ENCODE measurements around the gene ANGEL1. TPM values are rescaled to one million over a fixed set of nuclear protein-coding genes. Genes with fewer than 3 reads are reported as not detected.

The ANGEL1 gene
- total and polyA plus RNA-seq, 2 experiments from 2014 or later: 5.3 to 31.6 TPM

DNA sequence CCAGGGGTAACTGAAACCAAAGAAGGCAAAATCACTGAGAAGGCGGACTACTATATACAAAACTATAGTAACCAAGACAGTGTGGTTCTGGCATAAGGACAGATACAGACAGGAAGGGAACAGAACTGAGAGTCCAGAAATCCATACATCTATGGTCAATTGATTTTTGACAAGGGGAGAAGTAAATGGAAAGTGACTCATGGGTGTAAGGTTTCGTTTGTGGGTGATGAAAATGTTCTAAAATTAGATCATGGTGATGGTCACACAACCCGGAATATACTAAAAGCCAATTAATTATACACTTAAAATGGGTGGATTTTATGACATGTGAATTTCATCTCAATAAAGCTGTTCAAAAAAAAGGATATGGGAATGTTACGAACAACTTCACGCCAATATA is 18.7 kb downstream of the ANGEL1 start:
- Histone ChIP-seq H2AFZ (no peak overlapping the region), H3K27ac (ENCODE audit: low read depth) (no peak overlapping the region), H3K4me3 (no peak overlapping the region), H3K79me2 (replicated peaks; ENCODE audit: insufficient read depth) (no peaks in the 10 kb centered on the region), H3K4me1 (ENCODE audit: insufficient read depth) (no peaks in the 10 kb centered on the region), H3F3A (replicated peaks; ENCODE audit: low read depth) (no peaks in the 10 kb centered on the region), H3K4me2 (no peak overlapping the region), H3K27me3 (ENCODE audit: insufficient read depth) (no peaks in the 10 kb centered on the region), H3K36me3 (ENCODE audit: insufficient read depth) (peaks cover 16% of the 10 kb centered on the region), H3K9me2 (ENCODE audit: insufficient read depth) (no peaks in the 10 kb centered on the region), H4K20me1 (replicated peaks; ENCODE audit: insufficient read depth) (peaks cover 3% of the 10 kb centered on the region; the same call in 1 of the 2 replicates)
- Mint-ChIP-seq H3K36me3 (ENCODE audit: low read depth) (peaks cover 48% of the 10 kb centered on the region), H3K4me3 (no peak overlapping the region), H3K27me3 (ENCODE audit: insufficient read depth, low read depth, poor library complexity) (peaks cover 8% of the 10 kb centered on the region), H3K9me3 (no peaks in the 10 kb centered on the region), H3K27ac (no peak overlapping the region), H3K4me1 (no peaks in the 10 kb centered on the region)
- no peak for TF ChIP-seq ZNF331 (CRISPR knock-in tag; IDR thresholded peaks at IDR 0.05; ENCODE audit: low read depth)
- no peak for TF ChIP-seq EZH2 (IDR thresholded peaks at IDR 0.05; ENCODE audit: low read depth, unreplicated experiment)
- no peak for TF ChIP-seq NANOG (IDR thresholded peaks at IDR 0.05; ENCODE audit: borderline replicate concordance)
- no peak for TF ChIP-seq JUNB (IDR thresholded peaks at IDR 0.05; ENCODE audit: unreplicated experiment)
- no peak for TF ChIP-seq EZH2phosphoT487 (IDR thresholded peaks at IDR 0.05; ENCODE audit: unreplicated experiment)
- no peak for TF ChIP-seq STAT1 (IDR thresholded peaks at IDR 0.05; ENCODE audit: unreplicated experiment)
- no peak for TF ChIP-seq ZNF114 (CRISPR knock-in tag; IDR thresholded peaks at IDR 0.05)
- TF ChIP-seq, protein P1, sequence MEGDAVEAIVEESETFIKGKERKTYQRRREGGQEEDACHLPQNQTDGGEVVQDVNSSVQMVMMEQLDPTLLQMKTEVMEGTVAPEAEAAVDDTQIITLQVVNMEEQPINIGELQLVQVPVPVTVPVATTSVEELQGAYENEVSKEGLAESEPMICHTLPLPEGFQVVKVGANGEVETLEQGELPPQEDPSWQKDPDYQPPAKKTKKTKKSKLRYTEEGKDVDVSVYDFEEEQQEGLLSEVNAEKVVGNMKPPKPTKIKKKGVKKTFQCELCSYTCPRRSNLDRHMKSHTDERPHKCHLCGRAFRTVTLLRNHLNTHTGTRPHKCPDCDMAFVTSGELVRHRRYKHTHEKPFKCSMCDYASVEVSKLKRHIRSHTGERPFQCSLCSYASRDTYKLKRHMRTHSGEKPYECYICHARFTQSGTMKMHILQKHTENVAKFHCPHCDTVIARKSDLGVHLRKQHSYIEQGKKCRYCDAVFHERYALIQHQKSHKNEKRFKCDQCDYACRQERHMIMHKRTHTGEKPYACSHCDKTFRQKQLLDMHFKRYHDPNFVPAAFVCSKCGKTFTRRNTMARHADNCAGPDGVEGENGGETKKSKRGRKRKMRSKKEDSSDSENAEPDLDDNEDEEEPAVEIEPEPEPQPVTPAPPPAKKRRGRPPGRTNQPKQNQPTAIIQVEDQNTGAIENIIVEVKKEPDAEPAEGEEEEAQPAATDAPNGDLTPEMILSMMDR (conservative IDR thresholded peaks at IDR 0.05; ENCODE audit: low read depth in 2 of 2): no peak
- ATAC-seq: no peak
- DNase-seq (ENCODE audit: low spot score): no peak

DNA sequence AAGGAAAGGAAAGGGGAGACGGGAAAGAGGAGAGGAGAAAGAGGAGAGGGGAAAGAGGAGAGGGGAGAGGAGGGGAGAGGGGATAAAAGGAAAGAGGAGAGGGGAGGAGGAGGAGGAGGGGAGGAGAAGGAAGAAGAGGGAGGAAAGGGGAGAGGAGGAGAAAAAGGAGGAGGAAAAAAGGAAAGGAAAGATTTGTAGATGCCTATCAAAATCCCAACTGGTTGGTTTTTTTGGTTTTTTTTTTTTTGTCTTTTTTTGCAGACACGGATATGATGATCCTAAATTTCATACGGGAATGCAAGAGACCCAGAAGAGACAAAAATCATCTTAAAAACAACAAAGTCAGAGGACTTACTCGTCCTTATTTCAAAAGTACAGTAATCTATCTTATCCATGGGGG is 19.4 kb downstream of the ANGEL1 start:
- no peak for DNase-seq (ENCODE audit: low spot score)
- H3K4me1 ChIP-seq (ENCODE audit: insufficient read depth): no peaks in the 10 kb centered on the region
- H3K4me2 ChIP-seq: no peak overlapping the region
- no peak overlapping the region for H2AFZ ChIP-seq
- H3K4me3 Mint-ChIP-seq: no peak overlapping the region
- no peak overlapping the region for H3K27ac Mint-ChIP-seq
- H3K9me3 Mint-ChIP-seq: no peaks in the 10 kb centered on the region
- peaks cover 47% of the 10 kb centered on the region for H3K36me3 Mint-ChIP-seq (ENCODE audit: low read depth)
- peaks cover 3% of the 10 kb centered on the region; the same call in 1 of the 2 replicates for H4K20me1 ChIP-seq (replicated peaks; ENCODE audit: insufficient read depth)
- H3K27me3 ChIP-seq (ENCODE audit: insufficient read depth): no peaks in the 10 kb centered on the region
- H3K79me2 ChIP-seq (replicated peaks; ENCODE audit: insufficient read depth): no peaks in the 10 kb centered on the region
- no peak for ATAC-seq
- no peaks in the 10 kb centered on the region for H3K9me2 ChIP-seq (ENCODE audit: insufficient read depth)
- H3K27ac ChIP-seq (ENCODE audit: low read depth): no peak overlapping the region
- H3F3A ChIP-seq (replicated peaks; ENCODE audit: low read depth): no peaks in the 10 kb centered on the region
- peaks cover 8% of the 10 kb centered on the region for H3K27me3 Mint-ChIP-seq (ENCODE audit: insufficient read depth, low read depth, poor library complexity)
- H3K4me1 Mint-ChIP-seq: no peaks in the 10 kb centered on the region
- H3K4me3 ChIP-seq: no peak overlapping the region
- peaks cover 16% of the 10 kb centered on the region for H3K36me3 ChIP-seq (ENCODE audit: insufficient read depth)
- TF ChIP-seq EZH2phosphoT487 (IDR thresholded peaks at IDR 0.05; ENCODE audit: unreplicated experiment): no peak
- TF ChIP-seq NANOG (IDR thresholded peaks at IDR 0.05; ENCODE audit: borderline replicate concordance): no peak
- TF ChIP-seq ZNF331 (CRISPR knock-in tag; IDR thresholded peaks at IDR 0.05; ENCODE audit: low read depth): no peak
- TF ChIP-seq, protein P2, sequence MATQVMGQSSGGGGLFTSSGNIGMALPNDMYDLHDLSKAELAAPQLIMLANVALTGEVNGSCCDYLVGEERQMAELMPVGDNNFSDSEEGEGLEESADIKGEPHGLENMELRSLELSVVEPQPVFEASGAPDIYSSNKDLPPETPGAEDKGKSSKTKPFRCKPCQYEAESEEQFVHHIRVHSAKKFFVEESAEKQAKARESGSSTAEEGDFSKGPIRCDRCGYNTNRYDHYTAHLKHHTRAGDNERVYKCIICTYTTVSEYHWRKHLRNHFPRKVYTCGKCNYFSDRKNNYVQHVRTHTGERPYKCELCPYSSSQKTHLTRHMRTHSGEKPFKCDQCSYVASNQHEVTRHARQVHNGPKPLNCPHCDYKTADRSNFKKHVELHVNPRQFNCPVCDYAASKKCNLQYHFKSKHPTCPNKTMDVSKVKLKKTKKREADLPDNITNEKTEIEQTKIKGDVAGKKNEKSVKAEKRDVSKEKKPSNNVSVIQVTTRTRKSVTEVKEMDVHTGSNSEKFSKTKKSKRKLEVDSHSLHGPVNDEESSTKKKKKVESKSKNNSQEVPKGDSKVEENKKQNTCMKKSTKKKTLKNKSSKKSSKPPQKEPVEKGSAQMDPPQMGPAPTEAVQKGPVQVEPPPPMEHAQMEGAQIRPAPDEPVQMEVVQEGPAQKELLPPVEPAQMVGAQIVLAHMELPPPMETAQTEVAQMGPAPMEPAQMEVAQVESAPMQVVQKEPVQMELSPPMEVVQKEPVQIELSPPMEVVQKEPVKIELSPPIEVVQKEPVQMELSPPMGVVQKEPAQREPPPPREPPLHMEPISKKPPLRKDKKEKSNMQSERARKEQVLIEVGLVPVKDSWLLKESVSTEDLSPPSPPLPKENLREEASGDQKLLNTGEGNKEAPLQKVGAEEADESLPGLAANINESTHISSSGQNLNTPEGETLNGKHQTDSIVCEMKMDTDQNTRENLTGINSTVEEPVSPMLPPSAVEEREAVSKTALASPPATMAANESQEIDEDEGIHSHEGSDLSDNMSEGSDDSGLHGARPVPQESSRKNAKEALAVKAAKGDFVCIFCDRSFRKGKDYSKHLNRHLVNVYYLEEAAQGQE (IDR thresholded peaks at IDR 0.05; ENCODE audit: unreplicated experiment): no peak
- TF ChIP-seq, protein P1 (conservative IDR thresholded peaks at IDR 0.05; ENCODE audit: low read depth in 2 of 2): no peak
- TF ChIP-seq POLR2AphosphoS5 (IDR thresholded peaks at IDR 0.05; ENCODE audit: low read depth): no peak
- TF ChIP-seq STAT1 (IDR thresholded peaks at IDR 0.05; ENCODE audit: unreplicated experiment): no peak
